ENCODE results near the gene SPESP1. TPM values are rescaled to one million over a fixed set of nuclear protein-coding genes. Genes with fewer than 3 reads are reported as not detected.

SPESP1 gene
- total and polyA plus RNA-seq, 9 donors = 1.5 to 12.1 (median 3.1) TPM

DNA sequence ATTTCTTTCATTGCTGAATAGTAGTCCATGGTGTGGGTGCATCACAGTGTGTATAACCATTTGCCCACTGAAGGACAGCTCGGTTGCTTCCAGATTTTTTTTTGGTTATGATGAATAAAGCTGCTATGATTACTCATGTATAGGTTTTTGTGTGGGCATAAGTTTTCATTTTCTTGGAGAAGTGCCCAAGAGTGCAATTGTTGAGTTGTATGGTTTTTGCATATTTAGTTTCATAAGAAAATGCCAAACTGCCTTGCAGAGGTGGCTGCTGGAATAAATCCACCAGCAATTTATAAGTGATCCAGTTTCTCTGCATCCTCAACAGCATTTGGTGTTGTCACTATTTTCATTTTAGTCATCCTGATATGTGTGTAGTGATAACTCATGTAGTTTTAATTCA is 8.4 kb upstream of the SPESP1 start:
- intact Hi-C loops (cut with DNase I) = no loop called here
- TF ChIP-seq EP300 (IDR thresholded peaks at IDR 0.05) (no peak), CTCF (IDR thresholded peaks at IDR 0.05) (no peak), POLR2A (IDR thresholded peaks at IDR 0.05) (no peak)

DNA sequence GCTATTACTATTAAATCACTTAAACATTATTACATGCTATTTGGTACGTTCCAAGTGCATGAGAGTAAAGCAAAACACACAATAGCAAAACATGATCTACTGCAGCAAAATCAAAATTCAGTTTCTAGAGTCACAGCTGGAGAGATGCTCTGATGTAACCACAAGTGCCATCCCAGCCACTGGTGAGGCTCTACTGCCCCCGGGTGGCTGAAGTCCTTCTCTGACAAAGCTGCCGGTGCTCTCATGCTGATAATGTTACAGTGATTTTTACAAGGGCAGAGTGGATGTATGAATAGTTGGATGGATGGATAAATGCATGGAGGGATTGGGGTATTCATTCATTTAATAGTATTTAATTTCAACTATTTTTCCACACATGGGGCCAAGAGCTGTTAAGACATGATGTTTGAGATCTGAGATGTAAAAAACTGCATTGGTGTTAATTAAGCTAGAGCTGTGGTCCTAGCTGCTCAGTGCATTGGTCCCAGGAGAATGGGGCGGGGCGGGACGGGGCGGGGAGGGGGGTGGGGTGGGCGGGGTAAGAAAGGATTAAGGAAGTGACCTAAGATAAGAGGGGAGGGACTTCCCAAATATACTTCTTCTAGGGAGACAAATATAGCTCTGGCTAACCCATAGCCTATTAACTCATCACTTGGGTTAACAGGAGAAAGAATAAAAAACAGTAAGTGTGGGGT is 5.3 kb upstream of the SPESP1 start:
- Histone ChIP-seq H3K27me3 (no peaks in the 10 kb centered on the region), H3K4me1 (ENCODE audit: insufficient read depth) (no peaks in the 10 kb centered on the region), H3K36me3 (no peaks in the 10 kb centered on the region), H3K4me3 (no peak overlapping the region), H3K9me3 (no peaks in the 10 kb centered on the region), H3K27ac (no peak overlapping the region)
- peak; percentile 62 to 85 (median 73) for DNase-seq
- WGBS, 3 donors = 1 to 4% (median 2%) methylated on average over 8 of the region's 8 CpGs
- no peak for TF ChIP-seq POLR2A (IDR thresholded peaks at IDR 0.05)
- TF ChIP-seq EP300 (IDR thresholded peaks at IDR 0.05) = no peak
- TF ChIP-seq CTCF (IDR thresholded peaks at IDR 0.05) = peak; percentile 24 to 48 (median 46)
- intact Hi-C loops (cut with DNase I) = no loop called here

More for the DNA sequence above, 8.4 kb upstream of the SPESP1 start:
- 0% methylated on average over 1 of the region's 1 CpG for WGBS, 3 donors
- H3K4me3 ChIP-seq = no peak overlapping the region
- H3K36me3 ChIP-seq = no peaks in the 10 kb centered on the region
- no peak overlapping the region for H3K27ac ChIP-seq
- DNase-seq = no peak
- no peaks in the 10 kb centered on the region for H3K4me1 ChIP-seq (ENCODE audit: insufficient read depth)
- H3K9me3 ChIP-seq = no peaks in the 10 kb centered on the region
- H3K27me3 ChIP-seq = no peaks in the 10 kb centered on the region

- intact Hi-C loops (cut with DNase I) = no loop called here
- no peak for DNase-seq
- Histone ChIP-seq H3K36me3 (no peaks in the 10 kb centered on the region), H3K9me3 (no peaks in the 10 kb centered on the region), H3K27ac (no peak overlapping the region), H3K27me3 (no peaks in the 10 kb centered on the region), H3K4me3 (no peak overlapping the region), H3K4me1 (ENCODE audit: insufficient read depth) (no peaks in the 10 kb centered on the region)
- no peak for TF ChIP-seq CTCF (IDR thresholded peaks at IDR 0.05)
- WGBS, 3 donors = 93 to 96% (median 94%) methylated on average over 6 of the region's 6 CpGs
These were observed 2.7 kb downstream of the SPESP1 start for GRCh38 chr15:68933001-68933400.

DNA sequence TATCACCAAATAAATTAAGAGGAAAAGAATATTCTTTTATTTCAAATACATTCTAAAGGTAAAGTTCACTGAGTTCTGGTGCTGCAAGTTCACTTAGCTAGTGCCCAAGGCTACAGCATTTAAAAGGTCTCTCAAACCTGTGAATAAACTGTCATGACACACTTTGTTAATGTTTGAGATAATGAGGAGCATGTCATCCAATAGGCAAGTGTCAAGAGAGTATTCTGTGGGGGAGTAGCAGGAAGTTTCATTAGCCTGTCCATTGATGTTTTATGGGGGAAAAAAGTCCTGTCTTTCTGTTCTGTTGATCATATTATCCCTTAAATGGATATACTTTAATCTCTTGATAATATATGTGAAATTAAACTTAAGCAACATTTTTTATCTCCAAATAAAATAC is 4.0 kb downstream of the SPESP1 start:
- TF ChIP-seq CTCF (IDR thresholded peaks at IDR 0.05) (no peak), EP300 (IDR thresholded peaks at IDR 0.05) (no peak), POLR2A (IDR thresholded peaks at IDR 0.05) (no peak)
- intact Hi-C loops (cut with DNase I) = no loop called here
- no peaks in the 10 kb centered on the region for H3K36me3 ChIP-seq
- no peak for DNase-seq
- no peaks in the 10 kb centered on the region for H3K4me1 ChIP-seq (ENCODE audit: insufficient read depth)
- no peak overlapping the region for H3K27ac ChIP-seq
- no peaks in the 10 kb centered on the region for H3K9me3 ChIP-seq
- no peak overlapping the region for H3K4me3 ChIP-seq
- H3K27me3 ChIP-seq = no peaks in the 10 kb centered on the region

All from ovary (tissue), 9 donors.